WERI-Rb-1 (cell line): ENCODE measurements around the gene GPR148.
"Not testable (repeated sequence)": the region's sequence is repeated elsewhere in the genome, so short reads cannot be mapped to it uniquely, and the experiment has no call there.

Source experiments
- DNase-seq: peaks from one replicate; pipeline ENCODE4 v3.0.0-alpha.2; 2020
- H3K27ac ChIP-seq: fragments of 250-450 bp; sonication (Bioruptor Pico); 2 replicates; pipeline ENCODE4 v1.5.1; 2020; ENCODE audit warnings: mild to moderate bottlenecking, moderate library complexity
- H3K27me3 ChIP-seq: fragments of 250-450 bp; sonication (Bioruptor Pico); 2 replicates; pipeline ENCODE4 v1.5.1; 2021; ENCODE audit warnings: mild to moderate bottlenecking, low read depth, moderate library complexity; ENCODE audit not compliant: insufficient read depth, severe bottlenecking
- H3K36me3 ChIP-seq: fragments of 250-450 bp; sonication (Bioruptor Pico); 2 replicates; pipeline ENCODE4 v1.5.1; 2020; ENCODE audit warnings: mild to moderate bottlenecking, moderate library complexity
- H3K4me3 ChIP-seq: 2 replicates; pipeline ENCODE4 v1.5.1; 2011; ENCODE audit warnings: low read depth, mild to moderate bottlenecking, control low read depth, low read length
- H3K9me3 ChIP-seq: fragments of 250-450 bp; sonication (Bioruptor Pico); 2 replicates; pipeline ENCODE4 v1.5.1; 2021; ENCODE audit warnings: mild to moderate bottlenecking, moderate library complexity; ENCODE audit not compliant: severe bottlenecking
- CTCF ChIP-seq: IDR thresholded peaks from 2 replicates; pipeline ENCODE4 v1.5.1; 2011; ENCODE audit warnings: low read depth, mild to moderate bottlenecking, control low read depth, inconsistent platforms, low read length

The GPR148 gene, protein sequence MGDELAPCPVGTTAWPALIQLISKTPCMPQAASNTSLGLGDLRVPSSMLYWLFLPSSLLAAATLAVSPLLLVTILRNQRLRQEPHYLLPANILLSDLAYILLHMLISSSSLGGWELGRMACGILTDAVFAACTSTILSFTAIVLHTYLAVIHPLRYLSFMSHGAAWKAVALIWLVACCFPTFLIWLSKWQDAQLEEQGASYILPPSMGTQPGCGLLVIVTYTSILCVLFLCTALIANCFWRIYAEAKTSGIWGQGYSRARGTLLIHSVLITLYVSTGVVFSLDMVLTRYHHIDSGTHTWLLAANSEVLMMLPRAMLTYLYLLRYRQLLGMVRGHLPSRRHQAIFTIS

DNA sequence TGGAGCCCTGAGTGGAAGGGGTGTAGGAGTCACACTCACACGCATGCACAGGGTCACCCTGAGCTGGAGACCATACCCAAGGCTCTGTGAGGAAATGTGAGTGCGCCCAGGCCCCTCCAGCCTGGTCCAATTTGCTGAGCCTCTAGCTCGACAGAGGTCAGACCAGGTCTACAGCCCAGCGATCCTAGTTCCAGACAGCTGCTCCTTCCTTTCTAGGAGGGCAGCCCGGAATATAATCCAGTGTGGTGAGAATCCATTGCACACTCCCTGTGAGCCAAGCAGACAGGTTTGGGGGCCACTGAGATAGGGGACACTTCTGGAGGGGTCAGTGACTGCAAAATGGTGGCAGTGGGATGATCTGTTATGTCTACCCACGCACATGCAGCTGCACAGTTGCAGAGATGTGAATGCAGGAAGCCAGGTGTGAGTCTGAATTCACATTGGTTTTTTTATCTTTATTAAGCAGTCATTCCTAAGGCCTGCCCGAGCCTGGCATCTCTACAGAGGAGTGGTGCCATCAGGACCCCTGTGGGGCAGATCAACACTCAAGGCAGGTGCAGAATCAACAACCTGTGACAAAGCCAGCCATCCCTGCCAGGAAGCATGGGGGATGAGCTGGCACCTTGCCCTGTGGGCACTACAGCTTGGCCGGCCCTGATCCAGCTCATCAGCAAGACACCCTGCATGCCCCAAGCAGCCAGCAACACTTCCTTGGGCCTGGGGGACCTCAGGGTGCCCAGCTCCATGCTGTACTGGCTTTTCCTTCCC, at the start of gene GPR148:
Gene GPR148 (plus strand): TSS at position 522 of the 768 bp plus-strand sequence. CDS start 82 bp downstream, at position 604.
- H3K9me3 ChIP-seq: no peaks in the 10 kb centered on the region
- no peak for TF ChIP-seq CTCF

DNA sequence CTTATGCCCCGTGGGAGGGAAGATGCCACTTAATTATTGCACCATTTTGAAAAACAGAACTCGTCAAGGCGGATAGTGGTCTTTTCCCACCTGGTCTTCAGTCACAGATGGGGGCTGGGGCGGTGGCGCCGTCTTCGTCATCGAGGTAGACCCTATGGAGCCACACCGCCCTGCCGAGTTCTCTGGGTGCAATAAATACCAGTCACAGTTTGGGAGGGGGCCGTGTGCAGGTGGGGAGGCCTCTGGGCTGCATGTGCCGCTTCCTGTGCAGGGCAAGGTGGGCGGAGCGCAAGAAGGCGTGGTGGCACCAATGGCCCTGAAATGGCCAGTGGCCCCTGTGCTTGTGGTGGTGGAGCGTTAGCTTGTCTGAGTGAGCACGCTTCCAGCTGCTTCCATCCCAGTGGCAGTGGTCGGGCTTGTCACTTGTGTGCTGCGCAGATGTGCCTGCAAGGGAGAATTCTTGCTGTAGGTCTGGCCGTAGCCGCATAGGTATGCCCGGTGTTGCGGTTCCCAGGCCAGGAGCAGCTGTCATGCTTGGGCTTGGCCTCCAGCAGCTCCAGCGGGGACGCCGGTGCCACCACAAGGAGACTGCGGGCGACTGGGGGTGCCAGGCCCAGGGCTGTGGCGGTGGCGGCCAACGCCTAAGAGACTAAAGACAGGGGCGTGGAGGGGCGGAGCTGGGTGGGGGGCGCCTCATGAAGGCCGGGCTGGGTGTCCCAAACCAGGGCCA, 36.7 kb upstream of the GPR148 start:
- H3K36me3 ChIP-seq, DNase-seq, H3K27ac ChIP-seq, H3K9me3 ChIP-seq, H3K27me3 ChIP-seq, H3K4me3 ChIP-seq: not testable (repeated sequence)

More for the DNA sequence above, at the start of gene GPR148:
- Histone ChIP-seq H3K27me3 (no peaks in the 10 kb centered on the region), H3K36me3 (no peaks in the 10 kb centered on the region), H3K27ac (no peak within 1 kb of the TSS; the same call in 1 of the 2 replicates), H3K4me3 (peak within 1 kb of the TSS; percentile 38)
- DNase-seq: peak; percentile 50

DNA sequence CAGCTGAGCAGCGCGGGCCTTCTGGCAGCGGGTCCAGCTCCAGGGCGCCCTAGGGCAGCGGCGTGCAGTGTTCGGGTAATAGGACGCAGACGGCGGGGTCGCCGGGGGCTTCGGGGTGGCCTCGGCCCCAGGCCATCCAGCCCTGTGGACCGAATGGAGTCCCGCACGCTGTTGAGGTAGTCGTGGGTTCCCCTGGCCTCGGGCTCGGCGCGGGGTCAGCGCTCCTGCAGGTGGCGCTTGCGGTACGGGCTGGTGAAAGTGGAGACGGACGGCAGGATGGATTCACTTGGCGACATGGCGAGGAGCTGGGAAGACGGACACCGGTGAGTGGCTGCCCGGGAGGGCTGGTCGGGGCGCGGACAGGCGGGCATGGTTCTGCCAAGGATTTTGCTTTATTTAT, 35.4 kb upstream of the GPR148 start:
- not testable (repeated sequence) for H3K4me3 ChIP-seq, H3K36me3 ChIP-seq, H3K9me3 ChIP-seq, H3K27me3 ChIP-seq, H3K27ac ChIP-seq
- TF ChIP-seq CTCF: 0 out of 2 replicates have a peak, but pooled peaks have one; percentile 18
- peak; percentile 18 for DNase-seq

- H3K36me3 ChIP-seq, DNase-seq, H3K9me3 ChIP-seq: not testable (repeated sequence)
Observed at GRCh38 chr2:130703250-130703649, 25.6 kb upstream of the GPR148 start.

GRCh38 chr2:130714795-130715194, 14.1 kb upstream of the GPR148 start:
- not testable (repeated sequence) for H3K9me3 ChIP-seq, DNase-seq, H3K27me3 ChIP-seq, H3K36me3 ChIP-seq, H3K27ac ChIP-seq, H3K4me3 ChIP-seq

More at GRCh38 chr2:130703250-130703649, 25.6 kb upstream of the GPR148 start:
- not testable (repeated sequence) for H3K27ac ChIP-seq, H3K27me3 ChIP-seq, H3K4me3 ChIP-seq

- Histone ChIP-seq H3K36me3 (no peaks in the 10 kb centered on the region), H3K27me3 (no peaks in the 10 kb centered on the region), H3K4me3 (no peak overlapping the region), H3K27ac (no peak overlapping the region), H3K9me3 (no peaks in the 10 kb centered on the region)
- no peak for TF ChIP-seq CTCF
- no peak for DNase-seq
Observed at GRCh38 chr2:130720036-130720435, 8.8 kb upstream of the GPR148 start.

GRCh38 chr2:130720528-130720927, 8.3 kb upstream of the GPR148 start:
- no peak for DNase-seq
- Histone ChIP-seq H3K27me3 (no peaks in the 10 kb centered on the region), H3K9me3 (no peaks in the 10 kb centered on the region), H3K36me3 (no peaks in the 10 kb centered on the region), H3K4me3 (no peak overlapping the region), H3K27ac (no peak overlapping the region)
- TF ChIP-seq CTCF: no peak
